Fibroblast of skin of back (primary cell): ENCODE measurements around the gene SPDYE4. TPM values are rescaled to one million over a fixed set of nuclear protein-coding genes. Genes with fewer than 3 reads are reported as not detected.
"Not testable (repeated sequence)": the region's sequence is repeated elsewhere in the genome, so short reads cannot be mapped to it uniquely, and the experiment has no call there.

Experiments
- DNase-seq: peaks from one replicate; pipeline ENCODE4 v3.0.0-alpha.2; 2013
- polyA plus RNA-seq, 2 experiments: library from polyadenylated mRNA; unstranded; fragments of 120-200 nt; gene quantifications; one replicate each; pipeline ENCODE4 v1.2.1, GENCODE V29; 2013; ENCODE audit not compliant: insufficient read length in 2 of 2

Gene SPDYE4, protein sequence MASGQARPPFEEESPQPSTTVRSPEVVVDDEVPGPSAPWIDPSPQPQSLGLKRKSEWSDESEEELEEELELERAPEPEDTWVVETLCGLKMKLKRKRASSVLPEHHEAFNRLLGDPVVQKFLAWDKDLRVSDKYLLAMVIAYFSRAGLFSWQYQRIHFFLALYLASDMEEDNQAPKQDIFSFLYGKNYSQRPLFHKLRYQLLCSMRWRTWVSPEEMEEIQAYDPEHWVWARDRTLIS
- polyA plus RNA-seq (2013, experiment 1 of 2; ENCODE audit: insufficient read length): not detected
- not detected for polyA plus RNA-seq (2013, experiment 2 of 2; ENCODE audit: insufficient read length)

DNA sequence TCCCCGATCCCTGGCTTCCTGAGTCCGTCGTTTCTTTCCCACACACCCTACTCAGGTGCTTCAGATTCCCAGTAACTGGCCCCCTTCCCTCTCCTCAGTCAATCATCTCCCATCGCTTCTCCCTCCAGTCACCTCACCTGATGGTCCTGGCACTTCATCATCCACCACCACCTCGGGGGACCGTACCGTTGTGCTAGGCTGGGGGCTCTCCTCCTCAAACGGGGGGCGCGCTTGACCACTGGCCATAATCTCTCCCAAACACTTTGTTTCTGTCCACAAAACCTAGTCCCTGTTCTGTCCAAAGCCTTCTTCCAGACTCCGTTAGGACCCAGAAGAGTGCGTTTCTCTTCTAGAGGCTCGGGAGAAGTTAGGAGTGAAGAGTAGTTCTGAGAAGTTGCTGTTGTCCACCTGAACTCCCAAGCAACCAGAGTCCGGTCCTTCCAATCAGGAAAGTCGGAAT is at the start of gene SPDYE4:
TSS of gene SPDYE4 (minus strand) at position 410 of the 460 bp plus-strand sequence. CDS start at position 246, 164 bp downstream.
- no peak for DNase-seq

DNA sequence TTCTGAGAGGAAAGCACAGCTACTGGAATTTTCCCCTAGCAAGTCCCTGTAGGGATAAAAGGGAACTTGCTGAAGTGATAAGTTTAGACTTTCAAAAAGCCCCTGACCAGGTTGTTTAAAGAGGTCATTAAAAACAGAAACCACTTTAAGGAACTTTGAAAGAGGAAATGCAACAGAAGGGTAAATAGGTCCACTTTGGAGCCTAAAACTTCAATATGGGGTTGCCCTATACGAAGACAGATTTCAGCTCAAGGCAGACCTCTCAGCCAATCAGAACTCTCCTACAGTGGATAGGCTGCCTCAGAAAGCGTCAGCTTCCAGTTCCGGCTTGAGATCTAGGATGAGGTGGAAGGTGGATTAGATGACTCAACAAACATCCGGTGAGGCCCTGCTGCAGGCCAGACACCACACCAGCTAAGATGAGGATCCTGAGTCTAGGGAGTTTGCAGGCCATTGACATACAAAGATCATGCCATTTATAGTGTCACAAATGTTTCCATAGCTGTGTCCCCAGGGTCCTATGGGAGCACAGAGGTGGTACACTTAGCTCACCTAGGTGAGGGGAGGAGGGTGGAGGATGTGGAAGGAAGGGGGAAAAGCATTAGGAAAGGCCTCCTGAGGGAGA is 48.7 kb upstream of the SPDYE4 start:
- peak; percentile 6 for DNase-seq

DNA sequence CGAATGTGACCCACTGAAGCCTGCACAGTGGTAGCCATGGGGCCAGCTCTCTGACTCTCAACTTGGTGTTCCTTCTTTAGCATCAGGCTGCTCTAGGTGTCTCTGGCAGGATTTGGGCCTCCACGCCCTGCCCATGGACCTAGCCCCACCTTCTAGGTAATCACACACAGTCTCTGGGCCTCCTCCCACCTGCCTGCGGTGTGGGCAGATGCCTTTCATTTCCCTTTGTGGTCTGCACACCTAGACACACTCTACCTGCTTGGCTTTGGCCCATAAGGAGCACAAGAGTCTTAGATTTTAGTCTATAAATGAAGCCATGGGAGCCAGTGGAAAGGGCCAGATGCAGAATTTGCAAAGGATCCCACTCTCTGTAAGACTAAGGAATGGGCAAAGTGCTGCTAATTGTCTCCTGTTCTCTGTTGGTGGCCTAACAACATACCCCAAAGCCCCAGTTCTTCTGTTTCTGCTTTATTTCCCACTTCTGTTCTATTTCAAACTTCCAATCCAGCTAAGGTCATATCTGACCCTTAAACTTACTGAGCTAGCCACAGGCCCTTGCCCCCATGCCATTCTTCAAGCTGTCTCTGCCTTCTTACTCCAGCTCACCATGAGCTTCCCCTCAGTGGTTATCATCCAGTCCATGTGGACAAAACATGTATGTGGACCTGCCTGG is 48.0 kb upstream of the SPDYE4 start:
- DNase-seq: no peak

DNA sequence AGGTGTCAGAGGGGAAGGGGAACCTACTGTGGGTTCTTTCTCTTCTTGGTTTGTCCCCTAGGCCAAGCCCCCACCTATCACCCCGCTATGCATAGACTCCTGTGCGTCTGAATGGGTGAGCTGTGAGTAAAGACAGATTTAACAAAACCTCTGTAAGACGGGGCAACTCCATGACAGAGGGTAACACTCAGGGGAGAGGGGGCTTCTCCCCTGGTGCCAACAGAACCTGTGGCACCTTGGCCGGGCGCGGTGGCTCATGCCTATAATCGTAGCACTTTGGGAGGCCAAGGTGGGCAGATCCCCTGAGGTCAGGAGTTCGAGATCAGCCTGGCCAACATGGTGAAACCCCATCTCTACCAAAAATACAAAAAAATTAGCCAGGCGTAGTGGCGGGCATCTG is 47.0 kb upstream of the SPDYE4 start:
- DNase-seq: not testable (repeated sequence)

DNA sequence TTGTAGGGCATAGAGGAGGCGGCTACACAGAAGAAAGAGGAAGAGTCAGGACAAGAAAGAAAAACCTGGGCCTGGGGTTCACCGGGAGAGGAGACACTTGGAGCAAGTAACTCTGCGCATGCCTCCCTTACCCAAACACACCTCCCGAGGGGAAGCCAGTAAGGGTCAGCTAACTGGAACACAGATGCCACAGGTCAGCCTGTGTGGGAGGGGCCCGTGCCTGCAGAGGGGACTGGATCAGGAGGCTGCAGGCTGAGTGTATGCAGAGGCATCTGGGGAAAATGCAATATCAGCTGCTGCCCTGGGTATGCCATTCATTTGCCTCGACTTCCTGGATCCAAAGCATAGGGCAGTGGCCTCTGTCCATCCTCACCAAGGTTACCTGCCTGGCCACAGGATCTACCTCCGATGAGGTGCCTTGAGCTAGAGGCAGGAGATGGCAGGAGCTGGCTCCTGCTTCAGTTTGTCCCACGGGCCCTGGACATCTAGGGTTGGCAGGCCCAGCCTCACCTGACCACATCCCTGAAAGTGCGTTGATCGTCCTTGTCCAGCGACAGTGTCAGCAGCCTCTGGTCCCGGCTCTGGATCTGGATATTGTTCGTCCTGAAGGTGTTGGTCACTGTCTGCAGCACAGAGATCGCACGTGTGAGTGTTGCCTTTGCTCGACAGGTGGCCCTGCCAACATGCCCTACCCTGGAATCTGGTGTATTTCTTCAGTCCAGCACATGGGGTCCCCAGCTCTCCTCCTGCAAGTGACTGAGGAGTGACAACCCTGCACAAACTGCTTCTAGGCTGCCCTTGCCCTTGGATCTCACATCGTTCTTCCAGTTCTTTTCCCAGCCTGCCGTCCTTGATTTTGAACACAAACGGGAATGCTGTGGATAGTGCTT is 45.4 kb upstream of the SPDYE4 start:
- DNase-seq: no peak

DNA sequence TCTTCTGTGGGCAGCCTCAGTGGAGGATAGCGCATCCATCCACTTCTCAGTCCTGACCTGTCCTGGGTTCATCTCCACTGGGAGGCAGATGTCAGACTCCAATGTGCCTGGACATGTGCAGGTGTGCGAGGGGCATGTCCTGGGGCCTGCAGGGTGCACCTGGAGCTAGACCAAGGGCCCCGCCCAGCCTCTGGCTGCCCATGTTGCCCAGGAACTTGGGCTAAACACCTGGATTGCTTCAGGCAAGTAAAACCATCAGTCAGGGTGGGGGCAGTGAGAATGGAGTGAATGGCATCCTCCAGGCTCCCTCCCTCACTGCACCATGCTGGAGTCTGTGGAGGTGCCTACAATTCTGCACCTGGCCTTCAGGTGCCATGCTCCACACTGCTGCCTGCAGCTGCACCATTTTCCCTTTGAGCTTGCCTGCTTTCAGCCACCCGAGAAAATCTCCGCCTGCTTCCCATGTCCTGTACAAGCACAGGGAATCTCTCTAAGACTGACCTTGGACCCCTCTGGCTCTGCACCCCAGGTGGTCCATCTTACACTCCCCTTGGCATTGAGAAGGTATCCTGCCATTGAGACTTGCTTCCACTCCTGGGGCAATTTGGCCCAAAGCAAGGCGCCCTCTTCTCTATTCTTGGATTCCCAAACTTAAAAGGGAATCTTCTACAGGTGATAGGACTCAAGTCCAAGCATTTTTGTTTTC is 42.9 kb upstream of the SPDYE4 start:
- DNase-seq: no peak

DNA sequence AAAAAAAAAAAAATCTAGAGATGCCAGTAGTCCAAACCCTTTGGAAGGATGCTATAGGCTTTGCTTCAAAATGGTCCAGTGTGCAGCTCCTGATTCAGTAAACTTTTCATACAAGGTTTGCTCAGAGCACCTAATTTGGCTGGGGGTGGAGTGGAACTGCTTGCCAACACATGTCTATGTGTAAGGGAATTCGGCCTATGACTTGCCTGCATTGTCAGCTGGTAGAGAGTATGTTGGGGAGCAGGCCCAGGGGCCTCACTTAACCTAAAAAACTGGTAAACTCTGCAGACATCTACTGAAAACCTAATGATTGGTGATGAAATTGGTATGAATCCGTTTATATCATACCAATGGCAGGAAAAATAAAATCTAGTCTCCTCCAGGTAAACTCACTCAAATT is 42.3 kb upstream of the SPDYE4 start:
- no peak for DNase-seq

DNA sequence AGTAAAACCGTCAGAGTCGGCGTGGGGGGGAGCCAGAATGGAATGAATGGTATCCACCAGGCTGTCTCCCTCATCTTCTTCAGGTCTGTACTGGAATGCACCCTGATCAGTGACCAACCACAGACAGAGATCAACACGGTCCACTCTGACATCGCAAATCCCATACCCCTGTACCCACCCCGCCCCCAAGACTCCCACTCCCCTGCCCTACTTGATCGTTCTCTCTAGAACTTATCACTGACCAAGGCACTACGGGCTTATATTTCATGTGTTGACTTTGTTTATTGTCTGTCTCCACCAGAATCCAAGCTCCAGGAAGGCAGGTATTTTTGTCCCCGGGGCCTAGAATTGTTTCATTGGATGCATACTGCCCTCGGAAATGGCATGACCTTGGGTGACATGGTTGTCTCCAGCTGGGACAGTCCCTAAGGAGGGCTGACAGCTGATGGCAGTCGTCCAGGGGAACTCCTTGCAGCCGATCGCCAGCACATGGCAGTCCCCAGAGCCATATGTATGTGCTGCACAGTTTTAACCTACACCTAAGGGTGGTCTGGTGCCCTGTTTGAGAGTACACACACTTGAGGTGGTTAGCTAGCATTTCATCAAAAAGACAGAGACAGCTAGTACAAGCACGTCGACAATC is 41.3 kb upstream of the SPDYE4 start:
- peak; percentile 7 for DNase-seq

DNA sequence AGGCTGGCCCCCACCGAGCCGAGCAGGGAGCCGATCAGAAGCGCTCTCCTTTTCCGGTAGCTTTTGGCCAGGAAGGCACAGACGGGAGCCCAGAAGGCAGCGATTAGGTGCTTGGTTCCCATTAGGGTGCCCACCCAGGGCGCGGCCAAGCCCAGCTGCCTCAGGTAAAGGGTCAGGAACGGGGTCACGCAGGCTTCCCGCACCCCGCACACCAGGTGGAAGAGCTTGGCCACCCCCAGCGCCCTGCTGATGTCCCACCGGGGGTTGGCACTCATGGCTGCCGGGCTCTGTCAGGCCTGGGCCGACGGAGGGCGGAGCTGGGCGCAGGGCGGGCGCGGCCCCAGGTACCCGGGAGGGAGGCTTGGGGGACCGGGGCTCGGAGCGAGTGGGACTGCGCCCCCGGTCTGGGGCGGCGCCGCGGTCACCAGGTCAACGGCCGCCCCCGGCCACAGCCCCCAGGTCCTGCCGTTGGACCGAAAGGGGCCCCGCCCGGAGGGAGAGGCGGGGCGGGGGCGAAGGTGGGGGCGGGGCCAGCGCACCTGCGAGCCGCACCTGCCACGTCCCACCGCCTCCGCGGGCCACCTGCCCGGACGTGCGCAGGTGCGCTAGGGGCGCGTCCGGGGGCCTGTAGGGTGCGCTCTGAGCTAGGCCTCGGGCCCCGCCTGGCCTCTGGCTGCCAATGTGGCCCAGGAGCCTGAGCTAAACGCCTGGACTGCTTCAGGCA is 40.7 kb upstream of the SPDYE4 start, which contains the start of gene MFSD6L:
TSS of gene MFSD6L (minus strand) at position 520 of the 724 bp plus-strand sequence. CDS start at position 275, 245 bp downstream.
- no peak for DNase-seq

DNA sequence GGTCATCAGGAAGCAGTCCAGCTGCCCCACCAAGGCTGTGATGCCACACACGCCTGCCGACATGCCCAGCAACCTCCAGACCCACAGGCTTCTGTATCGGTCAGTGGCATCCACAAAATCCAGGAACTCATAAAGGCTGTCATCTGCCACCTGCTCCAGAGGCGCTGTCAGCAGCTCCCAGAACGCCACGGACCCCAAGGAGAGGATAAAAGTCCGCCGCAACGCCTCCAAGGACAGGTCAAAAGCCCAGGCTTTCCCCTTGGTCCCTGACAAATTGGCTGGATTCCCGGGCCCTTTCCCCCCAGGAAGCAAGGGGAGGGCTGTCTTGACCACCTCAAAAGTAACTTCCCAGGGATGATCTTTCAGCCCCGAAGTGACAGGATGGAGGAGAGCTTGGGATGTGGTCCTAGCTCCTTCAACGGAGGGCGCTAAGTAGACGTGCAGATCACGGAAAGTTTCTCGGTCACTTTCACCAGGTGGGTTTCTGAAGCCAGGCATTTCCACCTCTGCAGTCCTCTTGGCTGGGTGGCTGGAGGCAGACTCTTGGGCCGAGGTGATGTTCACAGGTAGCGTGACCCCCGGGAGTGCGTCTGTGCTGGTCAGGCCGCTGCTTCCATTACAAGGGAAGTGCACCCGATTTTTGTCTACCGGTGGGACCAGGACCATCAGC is 40.0 kb upstream of the SPDYE4 start:
- DNase-seq: no peak

DNA sequence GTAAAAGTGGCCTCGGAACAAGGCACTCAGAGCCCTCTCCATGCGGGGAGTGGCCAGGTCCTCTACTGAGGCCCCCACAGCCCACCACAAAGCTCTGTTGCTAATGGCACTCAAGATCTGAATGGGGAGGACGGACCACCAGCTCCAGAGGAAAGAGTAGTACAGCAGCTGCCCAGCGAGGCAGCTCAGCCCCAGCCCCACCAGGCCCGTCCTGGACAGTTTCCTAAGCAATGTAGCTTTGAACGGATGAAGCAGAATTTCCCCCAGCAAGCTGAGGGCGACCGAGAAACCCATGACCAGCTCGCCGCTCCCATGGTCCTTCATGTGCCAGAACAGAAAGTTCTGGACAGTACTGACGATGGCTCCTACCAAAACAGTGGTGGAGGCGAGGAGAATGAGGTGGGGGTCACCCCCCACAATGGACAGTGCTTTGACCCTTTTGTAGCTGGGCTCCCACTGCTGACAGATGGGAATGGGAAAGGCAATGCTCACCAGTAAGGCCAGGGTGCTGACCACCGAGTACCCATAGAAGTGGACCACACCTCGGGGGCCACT is 39.4 kb upstream of the SPDYE4 start:
- no peak for DNase-seq

DNA sequence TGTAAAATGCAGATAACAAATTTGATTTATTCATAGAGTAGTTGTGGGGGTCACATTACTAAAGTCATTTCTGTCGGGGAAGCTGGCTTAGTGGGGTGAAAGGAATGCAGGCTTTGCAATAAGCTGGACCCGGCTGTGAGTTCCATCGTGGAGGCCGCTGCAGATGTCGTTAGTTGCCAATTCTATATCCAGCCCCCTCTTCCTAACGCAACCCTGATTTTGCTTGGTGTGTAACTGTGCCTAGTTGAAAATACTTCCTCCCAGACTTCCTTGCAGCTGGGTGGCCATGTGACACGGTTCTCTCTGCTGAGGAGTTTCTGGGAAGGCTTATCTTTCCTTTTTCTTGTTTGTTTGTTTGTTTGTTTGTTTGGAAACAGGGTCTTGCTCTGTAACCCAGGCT is 36.3 kb upstream of the SPDYE4 start:
- DNase-seq: no peak

DNA sequence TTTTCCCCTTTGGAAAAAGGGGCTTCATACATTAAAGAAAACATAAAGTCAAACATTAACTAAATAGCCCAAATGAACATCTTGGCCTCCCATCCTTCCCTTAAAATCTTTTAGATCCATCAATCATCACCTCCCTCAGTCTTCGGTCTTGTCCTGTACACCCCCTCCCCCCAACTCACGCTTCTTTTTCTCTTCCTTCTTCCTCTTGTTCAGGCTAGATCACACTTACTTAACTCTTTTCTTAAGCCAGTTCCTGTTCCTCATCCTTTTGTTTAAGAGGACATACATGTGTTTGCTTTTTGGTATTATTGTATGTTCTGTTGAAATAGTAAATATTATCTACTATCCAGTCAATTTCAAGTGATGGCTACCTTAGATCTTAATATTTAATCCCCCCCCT is 35.3 kb upstream of the SPDYE4 start:
- DNase-seq: no peak

DNA sequence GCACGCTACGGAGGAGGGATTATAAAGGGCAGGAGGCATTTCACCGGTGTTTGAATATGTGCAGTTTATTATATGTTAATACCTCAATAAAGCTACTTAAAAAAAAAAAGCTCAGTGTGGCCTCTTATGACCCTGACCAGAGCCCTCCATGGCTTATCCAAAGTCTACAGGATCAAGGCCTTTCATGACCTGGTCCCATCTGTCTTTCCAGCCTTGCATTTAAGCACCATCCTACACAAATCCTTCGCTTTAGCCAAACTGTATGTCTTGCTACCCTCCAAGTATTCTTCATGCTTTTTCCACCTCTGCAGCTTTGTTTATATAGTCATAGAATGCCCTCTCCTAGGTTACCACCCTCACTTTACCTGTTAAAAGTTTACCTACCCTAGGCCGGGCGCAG is 34.3 kb upstream of the SPDYE4 start:
- DNase-seq: no peak

DNA sequence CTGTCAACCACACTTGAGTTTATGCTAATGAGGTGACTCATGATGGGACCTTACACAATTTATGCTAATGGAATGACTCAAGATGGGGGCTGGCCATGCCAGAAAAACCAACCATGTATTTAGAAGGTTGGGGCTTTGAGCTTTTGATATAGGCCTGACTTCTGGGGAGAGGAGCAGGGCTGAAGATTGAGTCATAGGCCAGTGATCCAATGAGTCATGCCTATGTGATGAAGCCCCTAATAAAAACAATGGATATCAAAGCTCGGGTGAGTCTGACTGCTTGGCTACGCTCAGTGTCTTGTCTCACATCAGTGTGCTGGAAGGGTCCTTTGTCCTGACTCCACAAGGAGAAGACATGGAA is 33.5 kb upstream of the SPDYE4 start:
- peak; percentile 92 for DNase-seq

DNA sequence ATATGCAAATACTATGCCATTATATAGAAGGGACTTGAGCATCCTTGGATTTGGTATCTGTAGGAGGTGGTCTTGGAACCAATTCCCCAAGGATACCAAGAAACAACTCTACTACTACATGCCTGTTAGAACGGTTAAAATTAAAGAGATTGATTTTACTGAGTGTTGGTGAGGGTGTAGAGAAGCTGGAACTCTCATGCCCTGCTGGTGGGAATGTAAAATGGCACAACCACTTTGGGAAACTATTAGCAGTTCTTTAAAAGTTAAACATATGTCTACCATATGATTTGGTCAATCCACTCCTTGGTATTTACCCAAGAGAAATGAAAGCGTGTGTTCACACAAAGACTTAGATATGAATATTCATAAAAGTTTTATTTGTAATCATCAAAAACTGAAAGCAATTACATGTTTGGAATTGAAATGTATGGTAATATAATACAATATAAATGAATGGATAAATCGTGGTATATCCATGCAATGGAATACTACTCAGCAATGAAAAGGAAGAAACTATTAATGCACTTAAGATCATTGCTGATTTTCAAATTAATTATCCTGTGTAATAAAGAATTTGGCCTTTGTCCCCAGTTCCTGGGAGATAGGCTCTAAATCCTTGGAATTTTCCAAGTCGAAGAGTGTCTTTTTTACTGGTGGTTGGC is 33.0 kb upstream of the SPDYE4 start:
- no peak for DNase-seq

DNA sequence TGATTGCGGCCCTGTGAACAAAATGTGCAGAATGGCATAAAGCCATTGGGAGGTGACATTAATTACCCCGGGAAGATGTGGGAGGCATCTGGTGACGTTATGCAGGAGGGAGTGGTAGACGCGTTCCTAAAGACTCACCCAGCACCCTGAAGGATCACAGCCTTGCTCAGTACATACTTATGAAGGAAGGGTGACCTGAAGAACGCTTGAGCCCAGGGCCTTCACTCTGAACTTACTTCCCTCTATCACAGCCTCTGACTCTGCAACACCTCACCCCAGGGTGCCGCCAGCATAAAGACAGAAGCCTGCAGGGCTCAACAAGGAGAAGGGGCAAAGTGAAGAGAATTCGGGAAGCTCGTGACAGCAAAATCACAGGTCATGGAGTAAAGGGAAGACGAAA is 31.4 kb upstream of the SPDYE4 start:
- no peak for DNase-seq

DNA sequence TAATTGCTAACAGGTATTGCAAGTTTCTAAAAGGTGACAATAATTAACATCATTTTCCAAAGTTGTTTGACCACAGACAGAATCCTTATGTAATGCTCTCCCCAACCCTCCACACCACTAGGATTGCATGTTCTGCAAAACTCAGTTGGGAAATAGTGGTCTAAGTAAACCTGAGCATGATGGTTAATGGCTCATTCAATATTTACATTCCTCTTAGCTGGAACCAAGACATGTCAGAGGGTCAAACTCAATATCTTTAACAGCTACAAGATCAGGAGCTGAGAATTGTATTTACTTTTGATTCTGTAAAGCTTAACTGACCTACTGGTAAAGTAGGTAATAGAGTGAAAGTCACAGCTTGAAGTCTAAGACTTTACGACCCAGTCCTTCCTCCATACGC is 30.7 kb upstream of the SPDYE4 start:
- DNase-seq: no peak
